Activated CD4-positive, alpha-beta memory T cell treated with anti-CD3 and anti-CD28 coated beads for 36 hours (primary cell): ENCODE data around the gene STMN3. TPM values are rescaled to one million over a fixed set of nuclear protein-coding genes. Genes with fewer than 3 reads are reported as not detected.

ENCODE experiments used
- CTCF ChIA-PET: fragments of 350-600 bp; sonication (Branson Sonifier 250); formaldehyde crosslinking; loops from one replicate; lab custom pipeline; 2021; ENCODE audit warnings: antibody characterized with exemption, inconsistent platforms; lab: Charles Lee
- POLR2A ChIA-PET: fragments of 350-600 bp; sonication (Branson Sonifier 250); formaldehyde crosslinking; loops from one replicate; lab custom pipeline; 2021; ENCODE audit warnings: antibody characterized with exemption; lab: Charles Lee
- DNase-seq: peaks from one replicate; pipeline ENCODE4 v3.0.0-alpha.2; 2020
- H3K27ac Mint-ChIP-seq: one replicate; pipeline ENCODE4 v1.8.0; 2021; ENCODE audit warnings: mixed read lengths
- H3K27me3 Mint-ChIP-seq: one replicate; pipeline ENCODE4 v1.8.0; 2021; ENCODE audit warnings: mixed read lengths
- H3K36me3 Mint-ChIP-seq: one replicate; pipeline ENCODE4 v1.8.0; 2021; ENCODE audit warnings: mixed read lengths
- H3K4me1 Mint-ChIP-seq: one replicate; pipeline ENCODE4 v1.8.0; 2021; ENCODE audit warnings: low read depth, mixed read lengths
- H3K4me3 Mint-ChIP-seq: one replicate; pipeline ENCODE4 v1.8.0; 2021; ENCODE audit warnings: mild to moderate bottlenecking, mixed read lengths
- H3K9me3 Mint-ChIP-seq: one replicate; pipeline ENCODE4 v1.8.0; 2021; ENCODE audit warnings: mixed read lengths
- intact Hi-C: fragments of 100-400 bp; cut with micrococcal nuclease; formaldehyde crosslinking; loops from one replicate; pipeline ENCODE4 v1.15.1; 2023
- total RNA-seq, 2 experiments: library from RNA; stranded (reverse); gene quantifications; one replicate each; pipeline ENCODE4 v1.2.3, GENCODE V29; 2021

The STMN3 gene
- total RNA-seq: 10 to 100 TPM; 17.3 to 18.0 TPM

- Mint-ChIP-seq H3K9me3 (no peaks in the 10 kb centered on the region), H3K4me3 (peak within 1 kb of the TSS; percentile 74), H3K27ac (peak within 1 kb of the TSS; percentile 79), H3K4me1 (peaks cover 18% of the 10 kb centered on the region), H3K36me3 (no peaks in the 10 kb centered on the region), H3K27me3 (no peaks in the 10 kb centered on the region)
- ChIA-PET CTCF (interaction anchor here (1.1 to 2.0 kb wide), 2 partner anchors 11 to 115 kb away, joined by 3 to 8 read pairs; no protein-coding TSS in a partner anchor), POLR2A (interaction anchor here (1.0 kb wide), 2 partner anchors 9 to 12 kb away, joined by 3 read pairs; no protein-coding TSS in a partner anchor)
- peak; percentile 87 for DNase-seq
- intact Hi-C loops: no loop called here
Measured at GRCh38 chr20:63653041-63653973, at the start of gene STMN3. STMN3 (minus strand) TSS chr20:63653424; CDS start chr20:63653345, 79 bp downstream.

GRCh38 chr20:63702036-63702665 lies 48.9 kb upstream of the STMN3 start:
- no peak for DNase-seq
- Mint-ChIP-seq H3K27ac (peak overlapping the region; percentile 50), H3K27me3 (no peaks in the 10 kb centered on the region), H3K4me1 (peaks cover 46% of the 10 kb centered on the region), H3K9me3 (no peaks in the 10 kb centered on the region), H3K36me3 (peaks cover 23% of the 10 kb centered on the region), H3K4me3 (no peak overlapping the region)
- intact Hi-C loops: no loop called here
- ChIA-PET POLR2A (interaction anchor here (1.5 kb wide), 1 partner anchor 13 kb away, joined by 3 read pairs; no protein-coding TSS in a partner anchor), CTCF (interaction anchor here (0.6 kb wide), 1 partner anchor 20 kb away, joined by 3 read pairs; no protein-coding TSS in a partner anchor)

DNA sequence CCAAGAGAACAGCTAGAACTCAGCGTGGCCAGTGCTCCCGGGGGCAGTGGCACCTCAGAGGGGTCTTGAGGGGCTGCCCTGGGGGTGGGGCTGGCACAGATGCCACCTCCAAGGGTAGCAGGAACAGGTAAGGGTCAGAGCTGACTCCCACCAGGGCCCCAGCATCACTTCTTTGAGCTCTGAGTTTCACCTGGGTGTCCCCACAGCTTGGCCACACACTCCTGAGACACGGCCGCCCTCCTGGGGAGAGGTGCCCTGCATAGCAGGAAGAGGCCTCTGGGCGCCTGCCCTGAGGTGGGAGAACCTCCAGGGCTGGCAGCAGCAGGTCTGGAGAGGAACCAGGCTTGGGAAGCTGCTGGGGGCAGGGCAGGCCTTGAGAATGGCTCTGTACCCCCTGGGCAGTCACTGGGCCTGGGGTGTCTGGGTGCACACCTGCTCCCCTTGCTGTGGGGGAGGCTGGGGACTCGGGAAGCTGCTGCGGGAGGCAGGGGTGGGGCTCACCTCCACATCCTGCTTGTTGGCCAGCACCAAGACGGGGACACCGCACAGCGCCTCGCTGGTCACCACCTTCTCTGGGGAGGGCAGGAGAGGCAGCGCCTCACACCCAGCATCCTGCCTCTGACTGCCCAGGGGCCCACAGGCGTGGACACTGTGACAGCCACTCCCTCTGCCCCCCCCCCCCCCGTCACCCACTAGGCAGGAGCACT lies 48.3 kb upstream of the STMN3 start:
- DNase-seq: no peak
- Mint-ChIP-seq H3K4me3 (no peak overlapping the region), H3K27ac (peak overlapping the region; percentile 72), H3K36me3 (peaks cover 19% of the 10 kb centered on the region), H3K9me3 (no peaks in the 10 kb centered on the region), H3K4me1 (peaks cover 45% of the 10 kb centered on the region), H3K27me3 (no peaks in the 10 kb centered on the region)
- ChIA-PET POLR2A (interaction anchor here (1.5 kb wide), 1 partner anchor 12 kb away, joined by 3 read pairs; no protein-coding TSS in a partner anchor), CTCF (no interaction called here)
- intact Hi-C loops: no loop called here

- DNase-seq: no peak
- H3K9me3 Mint-ChIP-seq: no peaks in the 10 kb centered on the region
- H3K27ac Mint-ChIP-seq: peak overlapping the region; percentile 72
- CTCF ChIA-PET: no interaction called here
- POLR2A ChIA-PET: interaction anchor here (1.5 kb wide), 1 partner anchor 12 kb away, joined by 3 read pairs; no protein-coding TSS in a partner anchor
- intact Hi-C loops: no loop called here
- peaks cover 44% of the 10 kb centered on the region for H3K4me1 Mint-ChIP-seq
- H3K4me3 Mint-ChIP-seq: no peak overlapping the region
- H3K27me3 Mint-ChIP-seq: no peaks in the 10 kb centered on the region
- peaks cover 18% of the 10 kb centered on the region for H3K36me3 Mint-ChIP-seq
Measured at GRCh38 chr20:63701051-63701328, 47.8 kb upstream of the STMN3 start.

DNA sequence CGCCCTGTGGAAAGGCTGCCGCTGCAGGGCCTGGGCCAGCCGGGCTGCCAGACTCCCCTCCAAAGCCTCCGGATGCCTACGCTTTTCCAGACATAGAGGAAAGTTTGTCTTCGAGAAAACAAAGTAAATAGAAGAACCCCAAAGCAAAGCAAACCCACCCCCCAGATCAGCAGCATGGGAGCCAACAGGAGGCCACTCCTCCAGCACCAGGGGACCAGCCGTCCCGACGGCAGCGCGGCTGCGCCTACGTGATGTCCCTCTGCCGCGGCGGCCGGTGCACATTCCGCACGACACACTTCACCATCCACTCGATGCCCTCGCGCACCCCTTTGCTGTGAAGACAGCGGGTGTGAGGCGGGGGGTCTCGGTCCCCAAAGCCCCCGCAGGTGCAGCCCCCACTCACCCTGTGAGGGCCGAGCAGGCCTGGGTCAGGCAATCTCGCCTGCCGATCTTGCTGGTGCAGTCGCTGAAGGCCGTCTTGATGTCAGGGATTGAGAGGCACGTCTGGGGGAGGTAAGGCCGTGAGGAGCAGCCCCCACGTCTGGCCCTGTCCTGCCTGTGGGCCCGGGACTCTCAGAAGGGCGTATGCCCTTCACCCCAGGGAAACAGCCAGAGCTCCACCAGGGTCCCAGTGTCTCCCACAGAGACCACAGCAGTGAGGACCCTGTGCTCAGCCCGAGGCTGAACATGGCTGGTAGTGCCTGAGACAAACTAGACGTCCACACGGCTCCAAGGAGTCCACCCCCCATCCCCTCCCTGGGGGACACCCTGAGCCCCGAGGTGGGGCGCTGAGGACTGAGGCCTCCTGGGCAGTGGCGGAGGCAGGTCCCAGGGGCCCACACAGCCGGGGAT lies 47.2 kb upstream of the STMN3 start:
- H3K9me3 Mint-ChIP-seq: no peaks in the 10 kb centered on the region
- ChIA-PET POLR2A (no interaction called here), CTCF (no interaction called here)
- H3K36me3 Mint-ChIP-seq: peaks cover 16% of the 10 kb centered on the region
- no peaks in the 10 kb centered on the region for H3K27me3 Mint-ChIP-seq
- H3K4me3 Mint-ChIP-seq: no peak overlapping the region
- H3K4me1 Mint-ChIP-seq: peaks cover 41% of the 10 kb centered on the region
- intact Hi-C loops: no loop called here
- DNase-seq: no peak
- H3K27ac Mint-ChIP-seq: peak overlapping the region; percentile 66

DNA sequence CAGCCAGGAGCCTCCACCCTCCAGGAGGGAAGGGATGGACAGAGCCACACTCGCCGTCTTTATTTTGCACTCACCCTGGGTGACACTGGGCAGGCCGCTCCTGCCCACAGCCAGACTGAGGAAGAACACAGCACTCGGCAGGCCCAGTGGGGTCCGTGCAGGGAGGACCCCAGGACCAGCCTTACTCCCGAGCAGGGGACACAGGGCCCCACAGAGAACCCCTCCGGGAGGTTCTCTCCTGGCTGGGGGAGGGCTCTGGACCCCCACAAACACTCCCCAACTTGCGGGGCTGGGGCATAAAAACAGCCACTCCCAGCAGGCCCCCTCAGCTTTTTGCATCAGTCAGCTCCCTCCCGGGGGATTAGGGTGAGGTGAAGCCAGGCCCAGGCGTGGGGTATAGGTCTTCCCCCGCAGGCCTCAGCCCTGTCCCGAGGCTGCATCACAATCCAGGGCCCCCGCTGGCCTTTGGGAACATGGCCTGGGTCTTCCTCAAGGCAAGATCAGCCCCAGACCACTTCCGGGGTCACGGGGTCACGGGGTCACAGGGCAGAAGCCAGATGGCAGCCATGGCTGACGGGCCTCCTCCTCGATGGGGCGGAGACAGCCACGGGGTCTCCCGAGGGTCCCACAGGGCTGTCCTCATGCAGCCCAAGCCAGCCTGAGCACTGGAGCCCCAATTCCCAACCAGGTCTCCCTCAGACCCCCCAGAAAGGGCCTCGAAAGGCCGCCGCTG lies 46.4 kb upstream of the STMN3 start:
- Mint-ChIP-seq H3K36me3 (peaks cover 10% of the 10 kb centered on the region), H3K27me3 (no peaks in the 10 kb centered on the region), H3K4me3 (peak overlapping the region; percentile 39), H3K4me1 (peaks cover 41% of the 10 kb centered on the region), H3K9me3 (no peaks in the 10 kb centered on the region), H3K27ac (peak overlapping the region; percentile 92)
- ChIA-PET CTCF (interaction anchor here (1.0 to 1.6 kb wide), 2 partner anchors 12 to 58 kb away, joined by 4 to 5 read pairs; no protein-coding TSS in a partner anchor), POLR2A (interaction anchor here (1.0 to 2.5 kb wide), 4 partner anchors 9 to 162 kb away, joined by 3 to 10 read pairs (median 6); partner anchors contain the start of genes ARFRP1 and ZGPAT)
- intact Hi-C loops: loop anchor here (5.0 kb wide), 2 partner anchors 62 to 162 kb away; partner anchors contain the start of gene PTK6
- DNase-seq: no peak

DNA sequence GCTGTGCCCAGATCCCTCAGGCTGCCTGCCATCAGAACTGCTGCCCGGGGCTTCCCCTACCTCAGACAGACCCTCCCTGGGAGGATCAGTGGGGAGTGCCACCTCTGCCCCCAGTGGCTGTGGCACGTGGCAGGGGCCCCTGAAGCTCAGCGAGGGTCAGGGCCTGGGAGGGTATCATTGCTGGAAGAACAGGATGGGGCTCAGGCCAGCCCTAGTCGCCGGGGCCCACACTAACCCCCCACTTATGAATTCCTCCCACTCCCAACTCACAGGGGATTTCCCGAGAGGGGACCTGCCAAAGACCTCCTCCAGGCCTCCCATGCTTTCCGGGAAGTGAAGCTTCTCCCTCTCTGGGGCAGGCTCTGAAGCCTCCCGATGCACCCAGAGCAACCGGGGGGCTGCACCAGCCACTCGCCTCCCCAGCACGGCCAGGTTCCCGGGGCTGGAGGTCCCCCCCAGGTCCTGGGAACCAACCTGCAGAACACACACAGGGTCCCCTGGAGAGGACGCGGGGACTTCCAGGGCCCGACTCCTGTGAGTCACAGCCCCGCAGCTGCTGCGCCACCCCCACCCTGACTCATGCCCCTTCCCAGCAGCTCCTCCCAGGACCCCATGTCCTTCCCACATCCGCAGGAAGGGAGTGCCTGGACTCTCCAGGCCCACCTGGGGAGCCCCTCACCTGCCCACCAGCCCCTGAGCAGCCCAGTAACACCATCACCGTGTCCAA lies 45.7 kb upstream of the STMN3 start:
- ChIA-PET POLR2A (interaction anchor here (1.0 to 2.5 kb wide), 7 partner anchors 9 to 161 kb away, joined by 3 to 10 read pairs (median 3); partner anchors contain the start of genes ARFRP1, LIME1 and ZGPAT), CTCF (interaction anchor here (0.6 to 1.6 kb wide), 5 partner anchors 8 to 286 kb away, joined by 3 to 5 read pairs (median 4); partner anchors contain the start of genes ARFRP1 and ZGPAT)
- H3K27ac Mint-ChIP-seq: peak overlapping the region; percentile 92
- intact Hi-C loops: loop anchor here (5.0 kb wide), 2 partner anchors 62 to 162 kb away; partner anchors contain the start of gene PTK6
- H3K9me3 Mint-ChIP-seq: no peaks in the 10 kb centered on the region
- peaks cover 41% of the 10 kb centered on the region for H3K4me1 Mint-ChIP-seq
- peak; percentile 88 for DNase-seq
- no peaks in the 10 kb centered on the region for H3K27me3 Mint-ChIP-seq
- H3K36me3 Mint-ChIP-seq: peaks cover 10% of the 10 kb centered on the region
- peak overlapping the region; percentile 39 for H3K4me3 Mint-ChIP-seq

GRCh38 chr20:63697868-63698545 lies 44.8 kb upstream of the STMN3 start:
- no peaks in the 10 kb centered on the region for H3K9me3 Mint-ChIP-seq
- intact Hi-C loops: loop anchor here (5.0 kb wide), 2 partner anchors 61 to 161 kb away; partner anchors contain the start of gene PTK6
- H3K4me3 Mint-ChIP-seq: no peak overlapping the region
- H3K27ac Mint-ChIP-seq: peak overlapping the region; percentile 33
- peaks cover 13% of the 10 kb centered on the region for H3K36me3 Mint-ChIP-seq
- ChIA-PET POLR2A (interaction anchor here (0.6 to 2.5 kb wide), 9 partner anchors 8 to 160 kb away, joined by 3 to 10 read pairs (median 3); partner anchors contain the start of genes ARFRP1, LIME1 and ZGPAT), CTCF (interaction anchor here (0.6 to 1.6 kb wide), 5 partner anchors 9 to 287 kb away, joined by 3 to 5 read pairs (median 3); partner anchors contain the start of genes ARFRP1 and ZGPAT)
- H3K4me1 Mint-ChIP-seq: peaks cover 44% of the 10 kb centered on the region
- no peaks in the 10 kb centered on the region for H3K27me3 Mint-ChIP-seq
- DNase-seq: no peak

DNA sequence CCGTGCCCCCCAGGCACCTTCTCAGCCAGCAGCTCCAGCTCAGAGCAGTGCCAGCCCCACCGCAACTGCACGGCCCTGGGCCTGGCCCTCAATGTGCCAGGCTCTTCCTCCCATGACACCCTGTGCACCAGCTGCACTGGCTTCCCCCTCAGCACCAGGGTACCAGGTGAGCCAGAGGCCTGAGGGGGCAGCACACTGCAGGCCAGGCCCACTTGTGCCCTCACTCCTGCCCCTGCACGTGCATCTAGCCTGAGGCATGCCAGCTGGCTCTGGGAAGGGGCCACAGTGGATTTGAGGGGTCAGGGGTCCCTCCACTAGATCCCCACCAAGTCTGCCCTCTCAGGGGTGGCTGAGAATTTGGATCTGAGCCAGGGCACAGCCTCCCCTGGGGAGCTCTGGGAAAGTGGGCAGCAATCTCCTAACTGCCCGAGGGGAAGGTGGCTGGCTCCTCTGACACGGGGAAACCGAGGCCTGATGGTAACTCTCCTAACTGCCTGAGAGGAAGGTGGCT lies 44.2 kb upstream of the STMN3 start:
- Mint-ChIP-seq H3K36me3 (peaks cover 18% of the 10 kb centered on the region), H3K9me3 (no peaks in the 10 kb centered on the region), H3K27me3 (no peaks in the 10 kb centered on the region), H3K27ac (peak overlapping the region; percentile 70), H3K4me1 (peaks cover 44% of the 10 kb centered on the region), H3K4me3 (peak overlapping the region; percentile 59)
- ChIA-PET CTCF (interaction anchor here (0.7 kb wide), 2 partner anchors 15 to 166 kb away, joined by 3 read pairs; no protein-coding TSS in a partner anchor), POLR2A (interaction anchor here (0.6 to 2.5 kb wide), 5 partner anchors 9 to 366 kb away, joined by 3 to 10 read pairs (median 5); partner anchors contain the start of gene TCEA2)
- intact Hi-C loops: loop anchor here (5.0 kb wide), 2 partner anchors 60 to 160 kb away; partner anchors contain the start of gene PTK6
- no peak for DNase-seq
